ENCODE data around the gene EYS. TPM values are rescaled to one million over a fixed set of nuclear protein-coding genes. Genes with fewer than 3 reads are reported as not detected.
A peak's percentile ranks its signal among the peaks of the same experiment; 100 is the strongest.

EYS gene
- total and polyA plus RNA-seq, 8 donors: 0.03 to 0.25 (median 0.13) TPM

DNA sequence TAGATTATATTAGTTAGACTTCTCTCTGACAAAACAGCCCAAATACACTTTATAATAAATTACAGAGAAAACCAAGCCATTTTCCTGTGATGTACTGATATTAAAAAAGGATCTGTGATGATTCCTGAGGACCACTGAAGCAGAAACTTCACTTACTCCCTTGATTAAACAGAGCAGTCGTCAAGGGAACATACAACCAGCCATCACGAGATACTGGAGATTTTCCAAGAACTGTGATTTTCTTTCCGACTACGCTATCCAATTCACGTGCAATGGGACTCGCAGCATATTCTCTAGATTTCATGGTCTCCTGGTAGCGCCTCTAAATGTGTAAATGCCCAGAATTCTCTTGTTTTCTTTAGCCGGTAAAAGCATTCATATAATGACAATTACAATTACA lies 1694.0 kb downstream of the EYS start:
- no peaks in the 10 kb centered on the region for H3K27me3 ChIP-seq
- DNase-seq (no peak), ATAC-seq (peak in 1 of 4 donors; percentile 62), FAIRE-seq (no peak)
- no peaks in the 10 kb centered on the region for H3K9me3 ChIP-seq
- no peak for TF ChIP-seq CTCF (IDR thresholded peaks at IDR 0.05)
- H3K27ac ChIP-seq: no peak overlapping the region
- H3K36me3 ChIP-seq: no peaks in the 10 kb centered on the region
- H3K4me3 ChIP-seq: no peak overlapping the region
- WGBS, 2 donors: 48 to 61% methylated on average over 8 of the region's 8 CpGs
- intact Hi-C loops (cut with DNase I): no loop called here
- H3K4me1 ChIP-seq: no peaks in the 10 kb centered on the region

DNA sequence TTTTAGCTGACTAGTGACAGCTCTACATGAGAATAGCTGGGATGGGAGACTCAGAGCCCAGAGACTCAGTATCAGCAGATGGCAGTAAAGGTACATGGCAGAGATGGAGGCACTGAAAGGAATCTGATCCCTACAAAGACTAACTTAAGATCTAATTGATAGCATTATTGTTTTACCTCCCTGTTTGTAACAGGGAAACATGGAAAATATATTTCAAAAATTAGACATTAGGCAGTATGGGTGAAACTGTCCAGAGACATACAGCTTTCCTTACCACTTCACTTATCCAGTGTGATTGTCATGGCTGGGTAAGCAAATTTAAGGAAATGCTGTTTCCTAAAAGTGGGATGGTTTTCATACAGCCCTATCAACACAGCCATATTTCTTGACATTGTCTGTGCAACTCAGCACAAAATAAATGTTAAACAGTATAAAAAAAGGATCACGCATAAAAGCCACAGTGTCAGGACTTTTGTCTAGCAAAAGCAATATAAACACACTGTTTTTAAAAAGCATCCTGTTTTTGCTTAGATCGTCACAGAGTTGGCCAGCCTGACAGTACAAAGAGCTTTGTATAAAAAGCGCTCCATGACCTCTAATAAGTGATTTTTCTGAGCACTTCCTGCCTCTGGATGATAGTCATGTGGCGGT lies 1694.5 kb downstream of the EYS start:
- TF ChIP-seq CTCF (IDR thresholded peaks at IDR 0.05): peak in 2 of 4 donors; percentile 8 to 15
- H3K4me1 ChIP-seq: no peaks in the 10 kb centered on the region
- intact Hi-C loops (cut with DNase I): no loop called here
- no peaks in the 10 kb centered on the region for H3K36me3 ChIP-seq
- FAIRE-seq (peak; percentile 63), DNase-seq (no peak), ATAC-seq (peak in 3 of 4 donors; percentile 32 to 80 (median 55))
- H3K9me3 ChIP-seq: no peaks in the 10 kb centered on the region
- no peaks in the 10 kb centered on the region for H3K27me3 ChIP-seq
- H3K4me3 ChIP-seq: no peak overlapping the region
- WGBS, 2 donors: 51 to 63% methylated on average over 4 of the region's 4 CpGs
- H3K27ac ChIP-seq: no peak overlapping the region

- Histone ChIP-seq H3K27ac (no peak overlapping the region), H3K9me3 (no peaks in the 10 kb centered on the region), H3K4me3 (no peak overlapping the region), H3K4me1 (no peaks in the 10 kb centered on the region), H3K27me3 (no peaks in the 10 kb centered on the region), H3K36me3 (no peaks in the 10 kb centered on the region)
- DNase-seq: no peak
- ATAC-seq: no peak
- TF ChIP-seq CTCF (IDR thresholded peaks at IDR 0.05): no peak
- WGBS, 2 donors: 75 to 78% methylated on average over 3 of the region's 3 CpGs
- no peak for FAIRE-seq
- intact Hi-C loops (cut with DNase I): no loop called here
These were observed 1696.4 kb downstream of the EYS start for GRCh38 chr6:64010666-64011065.

DNA sequence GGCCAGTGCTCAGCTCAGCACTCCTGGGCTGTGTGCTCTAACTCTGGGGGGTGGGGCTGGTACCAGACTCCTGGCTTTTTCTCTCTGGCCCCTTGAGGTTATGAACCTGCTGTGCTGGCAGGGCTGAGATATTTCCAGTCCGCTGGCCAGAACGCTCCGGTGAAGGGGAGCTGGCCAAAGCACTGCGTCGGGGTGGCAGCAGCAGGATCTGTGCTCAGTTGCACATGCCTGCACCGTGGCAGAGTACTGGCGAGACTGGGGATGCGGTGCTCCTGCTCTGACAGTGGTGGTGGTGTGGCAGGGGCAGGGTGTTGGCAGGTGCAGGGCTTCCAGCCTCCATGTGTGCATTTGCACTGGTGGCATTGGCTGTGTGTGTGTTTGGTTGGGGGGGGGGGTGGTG lies 1697.0 kb downstream of the EYS start:
- Histone ChIP-seq H3K27ac (no peak overlapping the region), H3K4me1 (no peaks in the 10 kb centered on the region), H3K9me3 (no peaks in the 10 kb centered on the region), H3K27me3 (no peaks in the 10 kb centered on the region), H3K4me3 (no peak overlapping the region), H3K36me3 (no peaks in the 10 kb centered on the region)
- TF ChIP-seq CTCF (IDR thresholded peaks at IDR 0.05): no peak
- ATAC-seq (no peak), FAIRE-seq (no peak), DNase-seq (peak in 1 of 6 donors; percentile 43)
- 78 to 80% methylated on average over 8 of the region's 8 CpGs for WGBS, 2 donors
- intact Hi-C loops (cut with DNase I): no loop called here

GRCh38 chr6:64006246-64006645 lies 1700.8 kb downstream of the EYS start:
- no peak for FAIRE-seq

More at GRCh38 chr6:64006246-64006645, 1700.8 kb downstream of the EYS start:
- Histone ChIP-seq H3K4me1 (no peaks in the 10 kb centered on the region), H3K4me3 (no peak overlapping the region), H3K27me3 (no peaks in the 10 kb centered on the region), H3K27ac (no peak overlapping the region), H3K9me3 (no peaks in the 10 kb centered on the region), H3K36me3 (no peaks in the 10 kb centered on the region)
- no peak for TF ChIP-seq CTCF (IDR thresholded peaks at IDR 0.05)
- intact Hi-C loops (cut with DNase I): no loop called here
- ATAC-seq: no peak
- no peak for DNase-seq
